CD4-positive, alpha-beta memory T cell (primary cell): ENCODE results near the gene SETD2. TPM values are rescaled to one million over a fixed set of nuclear protein-coding genes. Genes with fewer than 3 reads are reported as not detected.

ENCODE experiments used
- CTCF ChIA-PET: fragments of 350-600 bp; sonication (Branson Sonifier 250); formaldehyde crosslinking; loops from one replicate; lab custom pipeline; 2021; ENCODE audit warnings: inconsistent platforms; ENCODE audit not compliant: partially characterized antibody; lab: Charles Lee
- POLR2A ChIA-PET: fragments of 350-600 bp; sonication (Branson Sonifier 250); formaldehyde crosslinking; loops from one replicate; lab custom pipeline; 2021; ENCODE audit not compliant: partially characterized antibody; lab: Charles Lee
- DNase-seq, 5 donors: peaks; one replicate each; pipeline versions ENCODE4 v3.0.0 to v3.0.0-alpha.2; 2020 to 2022; ENCODE audit warnings: mixed read lengths in 1 of 5
- H3K27ac ChIP-seq: one replicate; pipeline ENCODE4 v1.7.0; 2013; ENCODE audit warnings: low read depth, low read length
- H3K27me3 ChIP-seq: 2 replicates; pipeline ENCODE4 v1.7.0; 2013; ENCODE audit warnings: mild to moderate bottlenecking, low read length, moderate library complexity; ENCODE audit not compliant: insufficient read depth
- H3K36me3 ChIP-seq: 2 replicates; pipeline ENCODE4 v1.7.0; 2013; ENCODE audit warnings: mild to moderate bottlenecking, low read length, moderate library complexity; ENCODE audit not compliant: insufficient read depth
- H3K4me1 ChIP-seq: 2 replicates; pipeline ENCODE4 v1.7.0; 2013; ENCODE audit warnings: mild to moderate bottlenecking, low read length, moderate library complexity; ENCODE audit not compliant: insufficient read depth
- H3K4me3 ChIP-seq, 2 donors: one replicate each; pipeline ENCODE4 v1.7.0; 2013; ENCODE audit warnings: low read length in 2 of 2, mild to moderate bottlenecking in 1 of 2
- H3K9me3 ChIP-seq, 2 donors: one replicate each; pipeline ENCODE4 v1.7.0; 2013; ENCODE audit warnings: low read length in 2 of 2, control low read depth in 1 of 2; ENCODE audit not compliant: control insufficient read depth in 1 of 2
- H3K27ac Mint-ChIP-seq, 7 donors: one replicate each; pipeline ENCODE4 v1.8.0; 2020 to 2021; ENCODE audit warnings: mixed read lengths in 7 of 7, mild to moderate bottlenecking in 6 of 7, inconsistent platforms in 3 of 7, moderate library complexity in 3 of 7
- H3K27me3 Mint-ChIP-seq, 2 donors: one replicate each; pipeline ENCODE4 v1.8.0; 2020 to 2021; ENCODE audit warnings: mixed read lengths in 2 of 2
- H3K36me3 Mint-ChIP-seq, 2 donors: one replicate each; pipeline ENCODE4 v1.8.0; 2020 to 2021; ENCODE audit warnings: mixed read lengths in 2 of 2, inconsistent platforms in 1 of 2, mild to moderate bottlenecking in 1 of 2
- H3K4me1 Mint-ChIP-seq, 4 donors: one replicate each; pipeline ENCODE4 v1.8.0; 2020 to 2021; ENCODE audit warnings: mixed read lengths in 4 of 4, mild to moderate bottlenecking in 1 of 4
- H3K4me3 Mint-ChIP-seq, 8 donors: one replicate each; pipeline ENCODE4 v1.8.0; 2020 to 2021; ENCODE audit warnings: mixed read lengths in 8 of 8, mild to moderate bottlenecking in 7 of 8, moderate library complexity in 6 of 8, inconsistent platforms in 3 of 8
- H3K9me3 Mint-ChIP-seq, 8 donors: one replicate each; pipeline ENCODE4 v1.8.0; 2020 to 2021; ENCODE audit warnings: mixed read lengths in 8 of 8, mild to moderate bottlenecking in 5 of 8, inconsistent platforms in 3 of 8, moderate library complexity in 1 of 8
- intact Hi-C: fragments of 100-400 bp; cut with micrococcal nuclease; formaldehyde crosslinking; loops from one replicate; pipeline ENCODE4 v1.15.1; 2023
- polyA plus RNA-seq, 2 donors: library from polyadenylated mRNA; unstranded; fragments of 300-500 nt; fragmentation: Illumina TruSeq; gene quantifications; one replicate each; pipeline ENCODE4 v1.2.3, GENCODE V29; 2021
- total RNA-seq, 2 experiments: library from RNA; stranded (reverse); gene quantifications; one replicate each; pipeline ENCODE4 v1.2.3, GENCODE V29; 2021

Gene SETD2
- total and polyA plus RNA-seq, 4 experiments from 2014 or later = 3.4 to 74.1 (median 50.0) TPM

DNA sequence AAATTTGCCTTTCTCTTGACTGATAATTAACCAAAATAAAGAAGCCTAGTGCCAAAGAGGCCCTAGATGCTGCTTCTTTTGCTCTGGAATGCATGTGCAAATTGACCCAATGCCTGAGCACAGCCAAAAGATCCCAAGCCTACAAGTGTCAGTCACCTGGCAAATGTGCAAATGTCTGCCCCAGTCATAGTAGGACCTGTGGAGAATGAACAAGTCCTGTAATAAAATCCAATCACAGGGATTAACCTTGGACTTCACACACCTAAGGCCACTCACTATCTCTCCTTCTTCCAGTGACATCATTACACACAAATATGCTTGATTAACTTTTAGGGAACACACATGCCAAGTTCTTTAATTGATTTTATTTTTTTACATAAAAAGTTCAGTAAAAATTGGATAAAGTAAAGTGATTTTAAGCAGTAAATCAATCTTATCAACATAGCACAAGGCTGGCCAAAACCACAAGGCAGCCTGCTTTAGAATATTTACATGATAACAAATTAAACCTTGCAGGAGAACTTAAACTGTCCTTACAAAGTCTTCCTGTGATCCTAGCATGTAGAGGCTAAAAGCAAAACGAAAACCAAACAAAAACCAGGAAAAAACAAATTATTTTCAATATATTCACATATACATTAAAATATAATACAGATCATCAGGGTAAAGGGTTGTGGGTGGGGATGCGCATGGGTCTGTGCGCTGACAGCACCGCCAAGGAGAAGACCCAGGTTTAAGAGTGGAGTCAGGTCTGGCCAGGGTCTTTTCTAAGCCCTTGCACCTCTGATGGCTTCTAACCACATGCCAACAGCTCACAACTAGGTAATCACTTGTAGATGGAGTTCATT is 147.6 kb downstream of the SETD2 start:
- Mint-ChIP-seq H3K9me3 (no peaks in the 10 kb centered on the region), H3K4me1 (peaks cover 24 to 52% (median 32%) of the 10 kb centered on the region in 4 donors), H3K4me3 (no peak overlapping the region), H3K27ac (peak overlapping the region; percentile 63 to 91 (median 79)), H3K27me3 (no peaks in the 10 kb centered on the region), H3K36me3 (peaks cover 12 to 56% of the 10 kb centered on the region in 2 donors)
- CTCF ChIA-PET = interaction anchor here (0.9 kb wide), 1 partner anchor 17 kb away, joined by 3 read pairs; no protein-coding TSS in a partner anchor
- Histone ChIP-seq H3K4me3 (no peak overlapping the region), H3K9me3 (no peaks in the 10 kb centered on the region), H3K36me3 (peaks cover 6% of the 10 kb centered on the region), H3K4me1 (peaks cover 21% of the 10 kb centered on the region), H3K27me3 (no peaks in the 10 kb centered on the region), H3K27ac (peak overlapping the region; percentile 26)
- no peak for DNase-seq
- intact Hi-C loops = no loop called here
- POLR2A ChIA-PET = interaction anchor here (1.6 kb wide), 1 partner anchor 29 kb away, joined by 3 read pairs; no protein-coding TSS in a partner anchor

DNA sequence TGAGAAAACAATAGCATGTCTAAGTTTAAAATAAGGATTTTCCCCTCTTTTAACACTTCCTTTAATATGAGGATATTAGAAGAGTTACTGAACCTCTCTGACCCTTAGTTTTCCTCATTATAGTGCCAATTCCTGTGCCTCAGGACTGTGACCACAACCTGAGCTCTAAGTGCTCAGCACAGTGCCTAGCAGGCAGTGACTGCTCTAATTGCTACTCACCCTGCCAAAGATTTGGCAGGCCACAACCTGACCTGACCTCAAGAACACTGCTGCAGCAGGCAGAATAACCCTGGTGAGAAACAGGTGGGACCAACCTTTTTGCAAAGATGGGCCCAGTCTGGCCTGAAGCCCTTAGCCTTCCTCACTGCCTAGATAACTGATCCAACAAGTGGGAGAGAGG is 148.8 kb downstream of the SETD2 start:
- Histone ChIP-seq H3K36me3 (peaks cover 6% of the 10 kb centered on the region), H3K27me3 (no peaks in the 10 kb centered on the region), H3K4me3 (no peak overlapping the region), H3K9me3 (no peaks in the 10 kb centered on the region), H3K4me1 (peaks cover 21% of the 10 kb centered on the region), H3K27ac (no peak overlapping the region)
- POLR2A ChIA-PET = no interaction called here
- DNase-seq = no peak
- peaks cover 0 to 3% (median 0%) of the 10 kb centered on the region in 8 donors for H3K9me3 Mint-ChIP-seq
- H3K4me3 Mint-ChIP-seq = no peak overlapping the region
- CTCF ChIA-PET = no interaction called here
- H3K36me3 Mint-ChIP-seq = peaks cover 12 to 63% of the 10 kb centered on the region in 2 donors
- H3K4me1 Mint-ChIP-seq = peaks cover 24 to 51% (median 33%) of the 10 kb centered on the region in 4 donors
- no peaks in the 10 kb centered on the region for H3K27me3 Mint-ChIP-seq
- intact Hi-C loops = no loop called here
- peak overlapping the region in 5 of 7 donors; percentile 7 to 86 (median 19) for H3K27ac Mint-ChIP-seq

DNA sequence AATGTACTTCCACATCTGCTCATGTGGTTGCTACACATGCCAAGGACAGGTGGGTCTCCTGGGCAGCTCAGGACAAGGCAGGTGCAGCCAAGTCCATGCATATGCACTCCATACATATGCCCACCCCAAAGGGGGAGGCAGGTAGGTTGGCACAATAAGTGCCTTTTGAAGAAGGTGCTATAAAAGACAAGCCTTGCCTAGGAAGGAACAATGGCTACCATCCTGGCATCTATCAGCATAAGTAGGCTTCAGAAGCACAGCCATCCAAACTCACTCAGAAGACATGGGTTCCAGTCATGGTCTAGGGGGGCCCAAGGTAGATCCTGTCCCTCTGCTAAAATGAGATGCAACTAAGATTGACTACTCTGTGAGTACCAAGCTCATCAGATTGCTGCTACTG is 149.9 kb downstream of the SETD2 start:
- Mint-ChIP-seq H3K27ac (peak overlapping the region; percentile 60 to 90 (median 79)), H3K4me3 (no peak overlapping the region), H3K4me1 (peaks cover 17 to 45% (median 29%) of the 10 kb centered on the region in 4 donors), H3K27me3 (no peaks in the 10 kb centered on the region), H3K9me3 (peaks cover 0 to 3% (median 0%) of the 10 kb centered on the region in 8 donors), H3K36me3 (peaks cover 6 to 54% of the 10 kb centered on the region in 2 donors)
- H3K4me1 ChIP-seq = peaks cover 21% of the 10 kb centered on the region
- CTCF ChIA-PET = no interaction called here
- no peaks in the 10 kb centered on the region for H3K9me3 ChIP-seq
- intact Hi-C loops = no loop called here
- H3K4me3 ChIP-seq = no peak overlapping the region
- H3K36me3 ChIP-seq = peaks cover under 1% of the 10 kb centered on the region
- POLR2A ChIA-PET = no interaction called here
- no peak for DNase-seq
- H3K27me3 ChIP-seq = no peaks in the 10 kb centered on the region
- H3K27ac ChIP-seq = no peak overlapping the region

DNA sequence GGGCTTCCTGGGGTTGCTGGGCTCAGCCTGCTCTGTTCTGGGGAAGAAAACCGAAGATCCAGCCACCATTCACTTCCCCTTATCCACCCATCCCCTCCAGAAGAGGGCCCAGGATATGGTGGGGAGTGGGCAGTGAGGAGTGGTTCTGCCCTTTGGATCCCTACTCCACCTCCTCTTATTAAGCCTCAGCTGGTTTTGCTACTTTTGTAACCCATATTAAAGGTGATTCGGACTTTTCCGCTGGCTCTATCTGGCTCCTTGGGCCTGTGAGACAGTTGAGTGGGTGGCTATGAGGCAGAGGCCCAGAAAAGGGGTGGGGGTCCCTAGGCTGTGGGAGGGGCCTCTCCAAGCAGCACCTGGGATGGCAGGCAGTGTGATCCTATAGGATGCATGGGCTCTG is 150.7 kb downstream of the SETD2 start:
- H3K9me3 ChIP-seq = no peaks in the 10 kb centered on the region
- H3K36me3 ChIP-seq = peaks cover 3% of the 10 kb centered on the region
- Mint-ChIP-seq H3K27ac (peak overlapping the region in 6 of 7 donors; percentile 14 to 90 (median 70)), H3K27me3 (no peaks in the 10 kb centered on the region), H3K4me3 (no peak overlapping the region), H3K4me1 (peaks cover 16 to 37% (median 25%) of the 10 kb centered on the region in 4 donors), H3K36me3 (peaks cover 0 to 53% of the 10 kb centered on the region in 2 donors), H3K9me3 (peaks cover 0 to 3% (median 0%) of the 10 kb centered on the region in 8 donors)
- POLR2A ChIA-PET = interaction anchor here (1.2 kb wide), 1 partner anchor 25 kb away, joined by 4 read pairs; no protein-coding TSS in a partner anchor
- DNase-seq = no peak
- H3K4me3 ChIP-seq = no peak overlapping the region
- intact Hi-C loops = no loop called here
- CTCF ChIA-PET = no interaction called here
- H3K4me1 ChIP-seq = peaks cover 20% of the 10 kb centered on the region
- no peaks in the 10 kb centered on the region for H3K27me3 ChIP-seq
- no peak overlapping the region for H3K27ac ChIP-seq

DNA sequence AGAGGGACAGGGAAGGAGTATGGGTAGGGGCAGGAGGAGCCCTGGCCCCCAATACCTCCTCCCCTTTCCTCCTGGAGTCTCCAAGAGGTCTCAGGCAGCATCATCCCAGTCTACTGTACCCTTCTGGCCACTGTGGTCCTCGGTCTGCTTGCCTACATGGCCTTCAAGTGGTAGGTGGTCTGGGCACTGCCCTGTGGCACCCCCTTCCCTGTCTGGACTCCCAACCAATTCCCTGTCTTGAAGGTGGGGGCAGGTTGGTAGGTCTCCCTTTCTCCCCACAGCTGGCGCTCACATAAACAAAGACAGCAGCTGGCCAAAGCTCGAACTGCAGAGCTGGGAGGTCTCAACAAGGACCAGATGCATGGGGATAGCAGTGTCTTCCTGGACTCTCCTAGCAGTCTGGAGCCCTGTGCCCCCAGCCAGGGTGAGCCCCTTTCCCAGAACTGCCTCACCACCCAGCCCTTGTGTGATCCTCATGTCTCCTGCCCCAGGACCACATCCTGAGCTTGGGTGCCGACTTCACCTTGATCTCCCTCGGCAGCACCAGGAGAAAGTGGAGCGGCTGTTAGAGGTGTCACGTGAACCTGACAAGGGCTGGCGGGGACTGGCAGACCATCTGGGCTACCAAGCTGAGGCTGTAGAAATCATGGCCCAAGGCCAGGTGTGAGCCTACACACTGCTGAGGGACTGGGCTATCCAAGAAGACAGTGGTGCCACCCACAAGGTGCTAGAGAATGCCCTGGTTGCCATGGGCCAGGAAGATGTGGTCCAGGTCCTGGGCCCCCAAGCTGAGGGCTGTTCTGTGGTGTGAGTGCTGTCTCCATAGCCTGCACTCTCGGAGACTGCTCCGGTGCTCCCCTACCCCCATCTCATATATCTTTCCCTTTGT is 151.3 kb downstream of the SETD2 start:
- Histone ChIP-seq H3K4me3 (no peak overlapping the region), H3K27me3 (no peaks in the 10 kb centered on the region), H3K36me3 (peaks cover 10% of the 10 kb centered on the region), H3K9me3 (no peaks in the 10 kb centered on the region), H3K27ac (no peak overlapping the region), H3K4me1 (peaks cover 14% of the 10 kb centered on the region)
- intact Hi-C loops = no loop called here
- H3K27ac Mint-ChIP-seq = peak overlapping the region; percentile 14 to 83 (median 49)
- POLR2A ChIA-PET = interaction anchor here (0.6 to 1.2 kb wide), 2 partner anchors 25 to 26 kb away, joined by 3 to 4 read pairs; no protein-coding TSS in a partner anchor
- H3K4me1 Mint-ChIP-seq = peaks cover 15 to 31% (median 20%) of the 10 kb centered on the region in 4 donors
- no peak for DNase-seq
- CTCF ChIA-PET = no interaction called here
- H3K27me3 Mint-ChIP-seq = no peaks in the 10 kb centered on the region
- no peak overlapping the region for H3K4me3 Mint-ChIP-seq
- H3K36me3 Mint-ChIP-seq = peaks cover 0 to 49% of the 10 kb centered on the region in 2 donors
- peaks cover 0 to 3% (median 0%) of the 10 kb centered on the region in 8 donors for H3K9me3 Mint-ChIP-seq

DNA sequence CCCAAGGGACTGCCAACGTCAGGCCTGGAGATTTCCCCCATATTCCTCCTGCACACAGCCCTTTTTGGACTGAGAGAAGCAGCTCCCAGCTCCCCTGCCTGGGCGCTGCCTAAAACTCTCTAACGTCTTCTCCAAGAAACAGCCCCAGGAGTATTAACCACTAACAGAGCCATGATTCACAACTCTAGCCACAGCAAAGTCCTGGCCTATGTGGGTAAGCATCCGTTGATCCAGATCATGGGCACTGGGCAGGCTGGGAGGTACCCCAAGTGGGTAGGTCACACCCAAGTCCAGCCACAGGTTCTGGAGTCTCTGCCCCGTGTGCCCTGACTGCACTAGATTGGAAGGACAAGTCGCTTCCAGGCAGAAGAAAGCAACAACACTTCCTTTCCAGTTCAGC is 152.5 kb downstream of the SETD2 start:
- Histone ChIP-seq H3K9me3 (no peaks in the 10 kb centered on the region), H3K4me1 (peaks cover 2% of the 10 kb centered on the region), H3K4me3 (no peak overlapping the region), H3K27ac (no peak overlapping the region), H3K27me3 (no peaks in the 10 kb centered on the region), H3K36me3 (peaks cover 21% of the 10 kb centered on the region)
- POLR2A ChIA-PET = interaction anchor here (0.9 to 1.1 kb wide), 5 partner anchors 21 to 35 kb away, joined by 3 to 4 read pairs (median 3); no protein-coding TSS in a partner anchor
- H3K27me3 Mint-ChIP-seq = no peaks in the 10 kb centered on the region
- intact Hi-C loops = no loop called here
- H3K36me3 Mint-ChIP-seq = peaks cover 6 to 47% of the 10 kb centered on the region in 2 donors
- CTCF ChIA-PET = interaction anchor here (1.4 kb wide), 1 partner anchor 12 kb away, joined by 3 read pairs; no protein-coding TSS in a partner anchor
- peak overlapping the region in 1 of 8 donors; percentile 4 for H3K4me3 Mint-ChIP-seq
- H3K4me1 Mint-ChIP-seq = peaks cover 5 to 19% (median 9%) of the 10 kb centered on the region in 4 donors
- DNase-seq = no peak
- peak overlapping the region; percentile 9 to 83 (median 65) for H3K27ac Mint-ChIP-seq
- H3K9me3 Mint-ChIP-seq = peaks cover 0 to 3% (median 0%) of the 10 kb centered on the region in 8 donors
